ENCODE measurements around the gene EMC9.

The EMC9 gene

GRCh38 chr14:24147761-24148428 lies 6.5 kb upstream of the EMC9 start:
- no peak for DNase-seq

- peak; percentile 99 for DNase-seq
These were observed 5.8 kb upstream of the EMC9 start, which contains the start of gene RNF31 for GRCh38 chr14:24146978-24147760. RNF31 (plus strand) TSS chr14:24147498; CDS start chr14:24147699, 201 bp downstream.

- peak; percentile 86 for DNase-seq
These were observed 5.1 kb upstream of the EMC9 start, which contains the start of gene PSME2 for GRCh38 chr14:24146453-24146977. PSME2 (minus strand) TSS chr14:24146610; CDS start chr14:24146581, 29 bp downstream.

GRCh38 chr14:24145690-24146452 lies 4.5 kb upstream of the EMC9 start:
- no peak for DNase-seq

- DNase-seq: no peak
These were observed 3.8 kb upstream of the EMC9 start for GRCh38 chr14:24145219-24145618.

GRCh38 chr14:24144451-24144850 lies 3.1 kb upstream of the EMC9 start:
- DNase-seq: no peak

- no peak for DNase-seq
These were observed 2.1 kb upstream of the EMC9 start for GRCh38 chr14:24143511-24143910.

- peak; percentile 25 for DNase-seq
These were observed 2.0 kb downstream of the EMC9 start for GRCh38 chr14:24139272-24139934.

- DNase-seq: no peak
These were observed 2.8 kb downstream of the EMC9 start for GRCh38 chr14:24138396-24139271.

- no peak for DNase-seq
These were observed 3.6 kb downstream of the EMC9 start for GRCh38 chr14:24137529-24138395.

- DNase-seq: no peak
These were observed 4.5 kb downstream of the EMC9 start for GRCh38 chr14:24136684-24137528.

- DNase-seq: peak; percentile 89
These were observed 5.3 kb downstream of the EMC9 start, which contains the start of gene PSME1 for GRCh38 chr14:24135834-24136683. PSME1 (plus strand) TSS chr14:24136194; CDS start chr14:24136263, 69 bp downstream.

GRCh38 chr14:24135584-24135833 lies 5.9 kb downstream of the EMC9 start:
- DNase-seq: no peak

- DNase-seq: no peak
These were observed 7.7 kb downstream of the EMC9 start for GRCh38 chr14:24133735-24134134.

- no peak for DNase-seq
These were observed 8.4 kb downstream of the EMC9 start for GRCh38 chr14:24132976-24133375.

GRCh38 chr14:24132061-24132685 lies 9.2 kb downstream of the EMC9 start:
- peak; percentile 7 for DNase-seq

- no peak for DNase-seq
These were observed 9.8 kb downstream of the EMC9 start for GRCh38 chr14:24131549-24131966.

Measured in stimulated activated naive CD4-positive, alpha-beta T cell treated with Interleukin-2 at 50 U/mL for 16 hours (primary cell).